Upper lobe of left lung (tissue), 4 donors: Measurements from ENCODE around the gene RNF150.

Experiments
- POLR2A ChIP-seq, 4 donors: fragments of 450-650 bp; IDR thresholded peaks; one replicate each; pipeline ENCODE4 v1.5.1; 2016 to 2017; ENCODE audit warnings: antibody characterized with exemption in 4 of 4, mild to moderate bottlenecking in 2 of 4
- POLR2AphosphoS5 ChIP-seq, 2 donors: sonication (generic); formaldehyde crosslinking; IDR thresholded peaks; one replicate each; pipeline ENCODE4 v1.5.1; 2017; ENCODE audit warnings: antibody characterized with exemption in 2 of 2
- TF ChIP-seq, protein P1 (sequence below), 6 experiments: fragments of 450-650 bp in 4 of 6; fragments of 200-600 bp in 2 of 6; sonication (generic) in 2 of 6; IDR thresholded peaks; one replicate each; pipeline ENCODE4 v1.5.1; 2016 to 2019; ENCODE audit warnings: antibody characterized with exemption in 6 of 6

DNA sequence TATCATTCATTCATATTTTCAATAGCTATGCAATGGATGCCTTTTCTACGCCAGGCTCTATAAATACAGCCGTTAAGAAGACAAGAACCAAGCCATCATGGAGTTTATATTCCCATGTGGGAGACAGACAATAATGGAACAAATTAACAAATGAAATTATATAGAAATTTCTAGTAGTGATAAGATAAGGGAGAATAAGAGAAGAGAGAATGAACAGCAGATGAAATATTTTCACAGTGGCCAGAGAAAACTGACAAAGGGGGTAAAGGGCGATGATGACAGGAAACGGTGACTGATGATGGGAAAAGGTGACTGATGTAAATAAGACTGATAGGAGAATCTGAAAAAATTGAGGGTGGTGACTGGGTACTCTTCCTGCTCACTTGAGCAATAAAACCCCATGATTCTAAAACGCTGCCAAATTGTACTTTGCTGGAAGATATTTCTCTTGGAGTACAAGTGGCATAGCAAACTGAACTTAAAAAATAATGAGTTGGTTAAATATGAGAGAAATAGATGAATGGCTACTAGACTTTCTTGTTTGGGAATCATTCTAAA lies 13.2 kb downstream of the RNF150 start:
- TF ChIP-seq, protein P1, sequence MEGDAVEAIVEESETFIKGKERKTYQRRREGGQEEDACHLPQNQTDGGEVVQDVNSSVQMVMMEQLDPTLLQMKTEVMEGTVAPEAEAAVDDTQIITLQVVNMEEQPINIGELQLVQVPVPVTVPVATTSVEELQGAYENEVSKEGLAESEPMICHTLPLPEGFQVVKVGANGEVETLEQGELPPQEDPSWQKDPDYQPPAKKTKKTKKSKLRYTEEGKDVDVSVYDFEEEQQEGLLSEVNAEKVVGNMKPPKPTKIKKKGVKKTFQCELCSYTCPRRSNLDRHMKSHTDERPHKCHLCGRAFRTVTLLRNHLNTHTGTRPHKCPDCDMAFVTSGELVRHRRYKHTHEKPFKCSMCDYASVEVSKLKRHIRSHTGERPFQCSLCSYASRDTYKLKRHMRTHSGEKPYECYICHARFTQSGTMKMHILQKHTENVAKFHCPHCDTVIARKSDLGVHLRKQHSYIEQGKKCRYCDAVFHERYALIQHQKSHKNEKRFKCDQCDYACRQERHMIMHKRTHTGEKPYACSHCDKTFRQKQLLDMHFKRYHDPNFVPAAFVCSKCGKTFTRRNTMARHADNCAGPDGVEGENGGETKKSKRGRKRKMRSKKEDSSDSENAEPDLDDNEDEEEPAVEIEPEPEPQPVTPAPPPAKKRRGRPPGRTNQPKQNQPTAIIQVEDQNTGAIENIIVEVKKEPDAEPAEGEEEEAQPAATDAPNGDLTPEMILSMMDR (IDR thresholded peaks at IDR 0.05), result no peak
- no peak for TF ChIP-seq POLR2A (IDR thresholded peaks at IDR 0.05)
- TF ChIP-seq POLR2AphosphoS5 (IDR thresholded peaks at IDR 0.05), result no peak
